Measurements from ENCODE around the gene ZNF184.

- TF ChIP-seq ETV6 (CRISPR knock-in tag; IDR thresholded peaks at IDR 0.05) (no peak), CTCF (IDR thresholded peaks at IDR 0.05) (no peak), CREM (CRISPR knock-in tag; IDR thresholded peaks at IDR 0.05) (no peak), ZBTB21 (CRISPR knock-in tag; IDR thresholded peaks at IDR 0.05; ENCODE audit: borderline replicate concordance) (no peak), ZBTB43 (CRISPR knock-in tag; IDR thresholded peaks at IDR 0.05) (no peak), ZNF121 (CRISPR knock-in tag; IDR thresholded peaks at IDR 0.05) (no peak), GTF2I (CRISPR knock-in tag; conservative IDR thresholded peaks at IDR 0.05) (no peak), TEAD4 (CRISPR knock-in tag; IDR thresholded peaks at IDR 0.05) (no peak), USF2 (CRISPR knock-in tag; IDR thresholded peaks at IDR 0.05) (no peak), ATF2 (CRISPR knock-in tag; IDR thresholded peaks at IDR 0.05; ENCODE audit: borderline replicate concordance, low read depth) (no peak)
Measured at GRCh38 chr6:27494987-27495385, 22.1 kb upstream of the ZNF184 start.
